Hepatocyte (in vitro differentiated cells): ENCODE results near the gene CIC. TPM values are rescaled to one million over a fixed set of nuclear protein-coding genes. Genes with fewer than 3 reads are reported as not detected.

Experiments used
- DNase-seq: peaks from one replicate; pipeline ENCODE4 v3.0.0-alpha.2; 2016; ENCODE audit warnings: low spot score
- H2AFZ ChIP-seq: fragments of 200-600 bp; sonication (generic); 2 replicates; pipeline ENCODE4 v1.6.0; 2016; ENCODE audit warnings: antibody characterized with exemption, mild to moderate bottlenecking
- H3K27ac ChIP-seq: fragments of 200-600 bp; sonication (generic); 2 replicates; pipeline ENCODE4 v1.5.1; 2016; ENCODE audit warnings: mild to moderate bottlenecking
- H3K27me3 ChIP-seq: fragments of 200-600 bp; sonication (generic); 2 replicates; pipeline ENCODE4 v1.6.1; 2016
- H3K36me3 ChIP-seq: fragments of 200-600 bp; sonication (generic); replicated peaks from 2 replicates; pipeline ENCODE4 v1.5.1; 2016; ENCODE audit warnings: low read depth; ENCODE audit not compliant: insufficient read depth
- H3K4me1 ChIP-seq: fragments of 200-600 bp; sonication (generic); 2 replicates; pipeline ENCODE4 v1.5.1; 2016; ENCODE audit warnings: mild to moderate bottlenecking, moderate library complexity; ENCODE audit not compliant: insufficient read depth
- H3K4me2 ChIP-seq: fragments of 200-600 bp; sonication (generic); 2 replicates; pipeline ENCODE4 v1.6.0; 2016
- H3K4me3 ChIP-seq: fragments of 200-600 bp; sonication (generic); 2 replicates; pipeline ENCODE4 v1.5.1; 2016; ENCODE audit warnings: mild to moderate bottlenecking
- H3K79me2 ChIP-seq: fragments of 200-600 bp; sonication (generic); 2 replicates; pipeline ENCODE4 v1.6.0; 2017; ENCODE audit warnings: mild to moderate bottlenecking
- H3K9me2 ChIP-seq: fragments of 200-600 bp; sonication (generic); replicated peaks from 2 replicates; pipeline ENCODE4 v1.6.0; 2017; ENCODE audit warnings: mild to moderate bottlenecking; ENCODE audit not compliant: insufficient read depth
- H3K9me3 ChIP-seq: fragments of 200-600 bp; sonication (generic); 2 replicates; pipeline ENCODE4 v1.5.1; 2016; ENCODE audit warnings: low read depth, mild to moderate bottlenecking
- H4K20me1 ChIP-seq: fragments of 200-600 bp; sonication (generic); 2 replicates; pipeline ENCODE4 v1.6.0; 2016; ENCODE audit warnings: mild to moderate bottlenecking; ENCODE audit not compliant: insufficient read depth, poor library complexity, severe bottlenecking
- CTCF ChIP-seq: fragments of 200-600 bp; sonication (generic); IDR thresholded peaks from 2 replicates; pipeline ENCODE4 v1.5.1; 2016; ENCODE audit warnings: antibody characterized with exemption, mild to moderate bottlenecking; ENCODE audit not compliant: poor library complexity
- EZH2 ChIP-seq: fragments of 200-600 bp; sonication (generic); IDR thresholded peaks from 2 replicates; pipeline ENCODE4 v1.6.1; 2016; ENCODE audit warnings: antibody characterized with exemption, mild to moderate bottlenecking, borderline replicate concordance
- EZH2phosphoT487 ChIP-seq: fragments of 200-600 bp; sonication (generic); IDR thresholded peaks from one replicate; pipeline ENCODE4 v1.6.1; 2018; ENCODE audit warnings: antibody characterized with exemption, mild to moderate bottlenecking, low read depth, moderate library complexity; ENCODE audit not compliant: unreplicated experiment, severe bottlenecking
- WGBS: methylation state at CpG from one replicate; pipeline ENCODE4 v1.1.6; 2016; ENCODE audit warnings: low lambda C conversion rate; ENCODE audit errors: missing lambda C conversion rate; 5-methylcytosine and 5-hydroxymethylcytosine counted together
- polyA plus RNA-seq: library from polyadenylated mRNA; unstranded; fragments of >200 nt; fragmentation: Nextera tagmentation; extraction: Ambion mirVana; gene quantifications from 2 replicates; pipeline ENCODE4 v1.2.1, GENCODE V29; 2016
- total RNA-seq: library from RNA; depleted of rRNA; stranded (reverse); fragments of >200 nt; gene quantifications from 2 replicates; pipeline ENCODE4 v1.2.3, GENCODE V29; 2014

The CIC gene
- total and polyA plus RNA-seq, 2 experiments from 2014 or later, result 17.4 to 23.2 TPM

GRCh38 chr19:42275103-42275502, 6.1 kb downstream of the CIC start:
- H3K79me2 ChIP-seq, result peaks cover 76% of the 10 kb centered on the region
- H3K9me3 ChIP-seq, result no peaks in the 10 kb centered on the region
- H3K27ac ChIP-seq, result no peak overlapping the region
- no peak overlapping the region for H3K4me2 ChIP-seq
- 94% methylated on average over 7 of the region's 7 CpGs for WGBS
- no peak overlapping the region for H2AFZ ChIP-seq
- no peak overlapping the region for H3K4me3 ChIP-seq
- TF ChIP-seq EZH2phosphoT487 (no peak), CTCF (no peak), EZH2 (no peak)
- H3K27me3 ChIP-seq, result no peaks in the 10 kb centered on the region
- no peaks in the 10 kb centered on the region for H3K9me2 ChIP-seq
- no peaks in the 10 kb centered on the region for H3K36me3 ChIP-seq
- H4K20me1 ChIP-seq, result peaks cover 5% of the 10 kb centered on the region
- DNase-seq, result peak; percentile 3
- H3K4me1 ChIP-seq, result peaks cover 41% of the 10 kb centered on the region

- H2AFZ ChIP-seq, result no peak overlapping the region
- H4K20me1 ChIP-seq, result peaks cover 5% of the 10 kb centered on the region
- H3K27ac ChIP-seq, result no peak overlapping the region
- H3K9me2 ChIP-seq, result no peaks in the 10 kb centered on the region
- H3K4me1 ChIP-seq, result peaks cover 37% of the 10 kb centered on the region
- no peaks in the 10 kb centered on the region for H3K36me3 ChIP-seq
- WGBS, result 96% methylated on average over 3 of the region's 3 CpGs
- no peak for TF ChIP-seq CTCF
- no peak for TF ChIP-seq EZH2phosphoT487
- TF ChIP-seq EZH2, result no peak
- H3K9me3 ChIP-seq, result no peaks in the 10 kb centered on the region
- no peak overlapping the region for H3K4me2 ChIP-seq
- H3K4me3 ChIP-seq, result no peak overlapping the region
- no peaks in the 10 kb centered on the region for H3K27me3 ChIP-seq
- H3K79me2 ChIP-seq, result peaks cover 74% of the 10 kb centered on the region
- no peak for DNase-seq
These were observed 6.5 kb downstream of the CIC start for GRCh38 chr19:42275517-42275916.

GRCh38 chr19:42276284-42276683, 7.2 kb downstream of the CIC start:
- TF ChIP-seq EZH2, result no peak
- TF ChIP-seq CTCF, result no peak
- Histone ChIP-seq H3K9me2 (no peaks in the 10 kb centered on the region), H3K27me3 (no peaks in the 10 kb centered on the region), H3K4me2 (no peak overlapping the region), H4K20me1 (peaks cover 5% of the 10 kb centered on the region), H3K4me1 (peaks cover 31% of the 10 kb centered on the region), H3K36me3 (no peaks in the 10 kb centered on the region), H3K9me3 (no peaks in the 10 kb centered on the region), H3K4me3 (no peak overlapping the region), H2AFZ (no peak overlapping the region), H3K27ac (no peak overlapping the region), H3K79me2 (peaks cover 68% of the 10 kb centered on the region)
- WGBS, result 94% methylated on average over 3 of the region's 3 CpGs
- no peak for DNase-seq

- Histone ChIP-seq H3K36me3 (no peaks in the 10 kb centered on the region), H4K20me1 (peaks cover 5% of the 10 kb centered on the region), H3K4me3 (no peak overlapping the region), H3K27ac (peak overlapping the region; percentile 99), H3K79me2 (peaks cover 63% of the 10 kb centered on the region), H3K4me2 (no peak overlapping the region), H3K9me2 (no peaks in the 10 kb centered on the region), H3K9me3 (no peaks in the 10 kb centered on the region), H2AFZ (no peak overlapping the region), H3K27me3 (no peaks in the 10 kb centered on the region), H3K4me1 (peaks cover 37% of the 10 kb centered on the region)
- WGBS, result 92% methylated on average over 4 of the region's 4 CpGs
- DNase-seq, result no peak
- TF ChIP-seq EZH2 (no peak), EZH2phosphoT487 (no peak), CTCF (no peak)
These were observed 7.8 kb downstream of the CIC start for GRCh38 chr19:42276821-42277220.
